Hepatocyte (in vitro differentiated cells): ENCODE results near the gene OSBPL6. TPM values are rescaled to one million over a fixed set of nuclear protein-coding genes. Genes with fewer than 3 reads are reported as not detected.

Experiments used
- DNase-seq: peaks from one replicate; pipeline ENCODE4 v3.0.0-alpha.2; 2016; ENCODE audit warnings: low spot score
- H2AFZ ChIP-seq: fragments of 200-600 bp; sonication (generic); 2 replicates; pipeline ENCODE4 v1.6.0; 2016; ENCODE audit warnings: antibody characterized with exemption, mild to moderate bottlenecking
- H3K27ac ChIP-seq: fragments of 200-600 bp; sonication (generic); 2 replicates; pipeline ENCODE4 v1.5.1; 2016; ENCODE audit warnings: mild to moderate bottlenecking
- H3K27me3 ChIP-seq: fragments of 200-600 bp; sonication (generic); 2 replicates; pipeline ENCODE4 v1.6.1; 2016
- H3K36me3 ChIP-seq: fragments of 200-600 bp; sonication (generic); replicated peaks from 2 replicates; pipeline ENCODE4 v1.5.1; 2016; ENCODE audit warnings: low read depth; ENCODE audit not compliant: insufficient read depth
- H3K4me1 ChIP-seq: fragments of 200-600 bp; sonication (generic); 2 replicates; pipeline ENCODE4 v1.5.1; 2016; ENCODE audit warnings: mild to moderate bottlenecking, moderate library complexity; ENCODE audit not compliant: insufficient read depth
- H3K4me2 ChIP-seq: fragments of 200-600 bp; sonication (generic); 2 replicates; pipeline ENCODE4 v1.6.0; 2016
- H3K4me3 ChIP-seq: fragments of 200-600 bp; sonication (generic); 2 replicates; pipeline ENCODE4 v1.5.1; 2016; ENCODE audit warnings: mild to moderate bottlenecking
- H3K79me2 ChIP-seq: fragments of 200-600 bp; sonication (generic); 2 replicates; pipeline ENCODE4 v1.6.0; 2017; ENCODE audit warnings: mild to moderate bottlenecking
- H3K9me2 ChIP-seq: fragments of 200-600 bp; sonication (generic); replicated peaks from 2 replicates; pipeline ENCODE4 v1.6.0; 2017; ENCODE audit warnings: mild to moderate bottlenecking; ENCODE audit not compliant: insufficient read depth
- H3K9me3 ChIP-seq: fragments of 200-600 bp; sonication (generic); 2 replicates; pipeline ENCODE4 v1.5.1; 2016; ENCODE audit warnings: low read depth, mild to moderate bottlenecking
- H4K20me1 ChIP-seq: fragments of 200-600 bp; sonication (generic); 2 replicates; pipeline ENCODE4 v1.6.0; 2016; ENCODE audit warnings: mild to moderate bottlenecking; ENCODE audit not compliant: insufficient read depth, poor library complexity, severe bottlenecking
- CTCF ChIP-seq: fragments of 200-600 bp; sonication (generic); IDR thresholded peaks from 2 replicates; pipeline ENCODE4 v1.5.1; 2016; ENCODE audit warnings: antibody characterized with exemption, mild to moderate bottlenecking; ENCODE audit not compliant: poor library complexity
- EZH2 ChIP-seq: fragments of 200-600 bp; sonication (generic); IDR thresholded peaks from 2 replicates; pipeline ENCODE4 v1.6.1; 2016; ENCODE audit warnings: antibody characterized with exemption, mild to moderate bottlenecking, borderline replicate concordance
- EZH2phosphoT487 ChIP-seq: fragments of 200-600 bp; sonication (generic); IDR thresholded peaks from one replicate; pipeline ENCODE4 v1.6.1; 2018; ENCODE audit warnings: antibody characterized with exemption, mild to moderate bottlenecking, low read depth, moderate library complexity; ENCODE audit not compliant: unreplicated experiment, severe bottlenecking
- WGBS: methylation state at CpG from one replicate; pipeline ENCODE4 v1.1.6; 2016; ENCODE audit warnings: low lambda C conversion rate; ENCODE audit errors: missing lambda C conversion rate; 5-methylcytosine and 5-hydroxymethylcytosine counted together
- polyA plus RNA-seq: library from polyadenylated mRNA; unstranded; fragments of >200 nt; fragmentation: Nextera tagmentation; extraction: Ambion mirVana; gene quantifications from 2 replicates; pipeline ENCODE4 v1.2.1, GENCODE V29; 2016
- total RNA-seq: library from RNA; depleted of rRNA; stranded (reverse); fragments of >200 nt; gene quantifications from 2 replicates; pipeline ENCODE4 v1.2.3, GENCODE V29; 2014

Gene OSBPL6
- total and polyA plus RNA-seq, 2 experiments from 2014 or later = 2.5 to 3.0 TPM

GRCh38 chr2:178297091-178297411 is 102.7 kb downstream of the OSBPL6 start:
- no peak overlapping the region for H3K4me2 ChIP-seq
- H2AFZ ChIP-seq = no peak overlapping the region
- H3K27me3 ChIP-seq = no peaks in the 10 kb centered on the region
- no peak overlapping the region for H3K27ac ChIP-seq
- no peaks in the 10 kb centered on the region for H4K20me1 ChIP-seq
- H3K4me3 ChIP-seq = no peak overlapping the region
- H3K36me3 ChIP-seq = no peaks in the 10 kb centered on the region
- H3K9me2 ChIP-seq = no peaks in the 10 kb centered on the region
- H3K79me2 ChIP-seq = no peaks in the 10 kb centered on the region
- no peaks in the 10 kb centered on the region for H3K4me1 ChIP-seq
- TF ChIP-seq EZH2phosphoT487 (no peak), CTCF (no peak), EZH2 (no peak)
- 38% methylated on average over 1 of the region's 1 CpG for WGBS
- no peak for DNase-seq
- no peaks in the 10 kb centered on the region for H3K9me3 ChIP-seq

GRCh38 chr2:178298785-178299212 is 104.5 kb downstream of the OSBPL6 start:
- Histone ChIP-seq H3K9me3 (no peaks in the 10 kb centered on the region), H3K27ac (no peak overlapping the region), H2AFZ (no peak overlapping the region), H3K27me3 (no peaks in the 10 kb centered on the region), H3K4me2 (no peak overlapping the region), H3K36me3 (no peaks in the 10 kb centered on the region), H3K79me2 (no peaks in the 10 kb centered on the region), H4K20me1 (no peaks in the 10 kb centered on the region), H3K9me2 (no peaks in the 10 kb centered on the region), H3K4me3 (no peak overlapping the region), H3K4me1 (no peaks in the 10 kb centered on the region)
- TF ChIP-seq EZH2 (no peak), CTCF (no peak), EZH2phosphoT487 (no peak)
- DNase-seq = no peak

GRCh38 chr2:178301649-178302238 is 107.4 kb downstream of the OSBPL6 start:
- 79% methylated on average over 3 of the region's 3 CpGs for WGBS

More at GRCh38 chr2:178301649-178302238, 107.4 kb downstream of the OSBPL6 start:
- no peak overlapping the region for H3K4me3 ChIP-seq
- H3K36me3 ChIP-seq = no peaks in the 10 kb centered on the region
- no peak overlapping the region for H3K4me2 ChIP-seq
- no peaks in the 10 kb centered on the region for H3K4me1 ChIP-seq
- no peaks in the 10 kb centered on the region for H3K27me3 ChIP-seq
- no peaks in the 10 kb centered on the region for H4K20me1 ChIP-seq
- H3K79me2 ChIP-seq = no peaks in the 10 kb centered on the region
- no peak overlapping the region for H3K27ac ChIP-seq
- H2AFZ ChIP-seq = no peak overlapping the region
- TF ChIP-seq EZH2 = no peak
- no peak for TF ChIP-seq CTCF
- TF ChIP-seq EZH2phosphoT487 = no peak
- DNase-seq = no peak
- no peaks in the 10 kb centered on the region for H3K9me3 ChIP-seq
- H3K9me2 ChIP-seq = no peaks in the 10 kb centered on the region
